ENCODE measurements around the gene PAQR7. TPM values are rescaled to one million over a fixed set of nuclear protein-coding genes. Genes with fewer than 3 reads are reported as not detected.

PAQR7 gene
- total RNA-seq, 1 donor from 2014 or later = 10.8 TPM

DNA sequence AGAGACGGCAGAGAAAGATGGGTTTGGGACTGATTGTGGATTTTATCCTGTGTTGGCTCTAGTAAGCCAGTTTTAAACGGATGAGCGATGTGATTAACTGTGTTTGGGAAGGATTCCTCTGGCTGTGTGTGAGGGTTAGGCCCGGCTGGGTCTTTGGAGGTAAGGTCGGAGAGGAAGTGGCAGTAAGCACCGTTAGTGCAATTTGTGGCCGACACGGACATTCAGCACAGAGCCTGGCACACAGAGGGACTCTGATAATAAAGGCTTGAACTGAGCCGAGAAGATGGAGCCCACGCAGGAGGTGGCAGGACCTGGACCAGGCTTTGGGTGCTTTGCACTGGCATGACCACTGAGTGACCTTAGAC, 54.4 kb downstream of the PAQR7 start:
- no peaks in the 10 kb centered on the region for H3K9me3 ChIP-seq
- TF ChIP-seq, protein P1, sequence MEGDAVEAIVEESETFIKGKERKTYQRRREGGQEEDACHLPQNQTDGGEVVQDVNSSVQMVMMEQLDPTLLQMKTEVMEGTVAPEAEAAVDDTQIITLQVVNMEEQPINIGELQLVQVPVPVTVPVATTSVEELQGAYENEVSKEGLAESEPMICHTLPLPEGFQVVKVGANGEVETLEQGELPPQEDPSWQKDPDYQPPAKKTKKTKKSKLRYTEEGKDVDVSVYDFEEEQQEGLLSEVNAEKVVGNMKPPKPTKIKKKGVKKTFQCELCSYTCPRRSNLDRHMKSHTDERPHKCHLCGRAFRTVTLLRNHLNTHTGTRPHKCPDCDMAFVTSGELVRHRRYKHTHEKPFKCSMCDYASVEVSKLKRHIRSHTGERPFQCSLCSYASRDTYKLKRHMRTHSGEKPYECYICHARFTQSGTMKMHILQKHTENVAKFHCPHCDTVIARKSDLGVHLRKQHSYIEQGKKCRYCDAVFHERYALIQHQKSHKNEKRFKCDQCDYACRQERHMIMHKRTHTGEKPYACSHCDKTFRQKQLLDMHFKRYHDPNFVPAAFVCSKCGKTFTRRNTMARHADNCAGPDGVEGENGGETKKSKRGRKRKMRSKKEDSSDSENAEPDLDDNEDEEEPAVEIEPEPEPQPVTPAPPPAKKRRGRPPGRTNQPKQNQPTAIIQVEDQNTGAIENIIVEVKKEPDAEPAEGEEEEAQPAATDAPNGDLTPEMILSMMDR (IDR thresholded peaks at IDR 0.05) = no peak
- peaks cover 30% of the 10 kb centered on the region for H3K4me1 ChIP-seq
- peak overlapping the region; percentile 89 for H3K4me3 ChIP-seq
- H3K27me3 ChIP-seq = no peaks in the 10 kb centered on the region
- H3K27ac ChIP-seq = peak overlapping the region; percentile 89
- peaks cover 12% of the 10 kb centered on the region for H3K36me3 ChIP-seq
- intact Hi-C loops (cut with DNase I) = no loop called here
- no peak for ATAC-seq
- peak; percentile 46 for DNase-seq

GRCh38 chr1:25820247-25821111, 55.0 kb downstream of the PAQR7 start:
- peak; percentile 80 for DNase-seq
- H3K27ac ChIP-seq = peak overlapping the region; percentile 89
- no peaks in the 10 kb centered on the region for H3K27me3 ChIP-seq
- H3K9me3 ChIP-seq = no peaks in the 10 kb centered on the region
- H3K4me3 ChIP-seq = peak overlapping the region; percentile 89
- H3K4me1 ChIP-seq = peaks cover 30% of the 10 kb centered on the region
- intact Hi-C loops (cut with DNase I) = no loop called here
- peaks cover 13% of the 10 kb centered on the region for H3K36me3 ChIP-seq
- peak; percentile 69 for ATAC-seq
- TF ChIP-seq, protein P1 (IDR thresholded peaks at IDR 0.05) = no peak

- H3K9me3 ChIP-seq = no peaks in the 10 kb centered on the region
- H3K27ac ChIP-seq = peak within 1 kb of the TSS; percentile 89
- no peaks in the 10 kb centered on the region for H3K27me3 ChIP-seq
- intact Hi-C loops (cut with DNase I) = no loop called here
- ATAC-seq (peak; percentile 94), DNase-seq (peak; percentile 96)
- TF ChIP-seq, protein P1 (IDR thresholded peaks at IDR 0.05) = no peak
- H3K4me1 ChIP-seq = peaks cover 30% of the 10 kb centered on the region
- H3K4me3 ChIP-seq = peak within 1 kb of the TSS; percentile 89
- H3K36me3 ChIP-seq = peaks cover 17% of the 10 kb centered on the region
Observed at GRCh38 chr1:25819491-25820246, 55.8 kb downstream of the PAQR7 start, which contains the start of gene MTFR1L. MTFR1L (plus strand) TSS chr1:25819954; CDS start chr1:25823105, 3,151 bp downstream.

DNA sequence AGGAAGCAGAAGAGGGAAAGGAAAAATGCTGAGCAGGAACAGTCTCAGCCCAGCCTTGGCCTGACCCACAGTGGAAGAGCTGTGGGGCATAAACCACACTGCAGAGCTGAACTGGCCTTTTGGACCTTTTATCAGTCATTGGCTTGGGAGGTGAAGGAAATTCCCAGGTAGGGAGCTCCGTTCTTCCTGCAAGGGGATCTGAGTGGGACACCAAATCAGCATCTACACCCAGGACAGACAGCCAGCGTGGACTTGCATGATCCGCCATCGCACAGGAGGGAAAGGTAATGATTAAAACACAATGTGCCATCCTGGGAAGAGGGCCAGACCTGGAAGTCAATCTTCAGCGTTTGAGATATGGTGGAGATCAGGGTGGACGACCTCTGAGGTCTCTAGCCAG, 56.9 kb downstream of the PAQR7 start:
- H3K4me3 ChIP-seq = peak overlapping the region; percentile 89
- H3K27me3 ChIP-seq = no peaks in the 10 kb centered on the region
- H3K36me3 ChIP-seq = peaks cover 27% of the 10 kb centered on the region
- TF ChIP-seq, protein P1 (IDR thresholded peaks at IDR 0.05) = no peak
- H3K9me3 ChIP-seq = no peaks in the 10 kb centered on the region
- DNase-seq (peak; percentile 26), ATAC-seq (no peak)
- peaks cover 30% of the 10 kb centered on the region for H3K4me1 ChIP-seq
- peak overlapping the region; percentile 89 for H3K27ac ChIP-seq
- intact Hi-C loops (cut with DNase I) = no loop called here

DNA sequence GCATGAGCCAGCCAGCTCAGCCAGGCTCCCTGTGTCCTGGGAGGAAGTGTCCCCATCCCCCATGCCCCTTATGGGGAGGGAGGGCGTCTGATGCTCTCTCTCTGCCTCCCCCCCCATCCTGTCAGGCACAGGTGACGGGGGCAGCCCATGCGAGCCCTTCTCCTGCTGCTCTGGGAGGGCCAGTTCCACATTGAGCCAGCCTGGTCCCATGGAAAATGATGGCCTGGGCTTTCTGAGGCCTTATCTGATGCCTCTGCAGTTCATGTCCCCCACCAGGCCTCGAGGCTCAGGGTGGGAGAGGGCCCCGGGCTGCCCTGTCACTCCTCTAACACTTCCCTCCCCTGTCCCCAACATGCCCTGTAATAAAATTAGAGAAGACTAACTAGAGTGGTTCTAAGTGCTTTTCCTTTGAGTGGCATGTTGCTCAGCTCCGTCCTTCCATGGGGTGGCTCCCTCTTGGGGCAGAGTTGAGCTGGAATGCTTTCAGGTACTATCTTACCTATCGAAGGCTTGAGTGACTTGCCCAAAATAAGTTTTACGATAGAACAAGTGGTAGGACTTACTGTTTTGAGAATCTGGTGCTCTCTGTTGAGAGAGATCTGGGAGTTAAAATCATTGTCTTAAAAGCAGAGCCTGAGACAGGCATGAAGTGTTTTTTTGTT, 57.5 kb downstream of the PAQR7 start:
- ATAC-seq (no peak), DNase-seq (peak; percentile 57)
- H3K9me3 ChIP-seq = no peaks in the 10 kb centered on the region
- intact Hi-C loops (cut with DNase I) = no loop called here
- H3K36me3 ChIP-seq = peaks cover 33% of the 10 kb centered on the region
- TF ChIP-seq, protein P1 (IDR thresholded peaks at IDR 0.05) = no peak
- H3K27ac ChIP-seq = peak overlapping the region; percentile 89
- H3K27me3 ChIP-seq = no peaks in the 10 kb centered on the region
- peaks cover 30% of the 10 kb centered on the region for H3K4me1 ChIP-seq
- no peak overlapping the region for H3K4me3 ChIP-seq

All from upper lobe of right lung (tissue), 1 donor.